HuH-7.5 (cell line): Measurements from ENCODE around the gene RHBDD3.

Experiments
- DNase-seq: peaks from one replicate; pipeline ENCODE4 v3.0.0; 2011; ENCODE audit warnings: low spot score

RHBDD3 gene

DNA sequence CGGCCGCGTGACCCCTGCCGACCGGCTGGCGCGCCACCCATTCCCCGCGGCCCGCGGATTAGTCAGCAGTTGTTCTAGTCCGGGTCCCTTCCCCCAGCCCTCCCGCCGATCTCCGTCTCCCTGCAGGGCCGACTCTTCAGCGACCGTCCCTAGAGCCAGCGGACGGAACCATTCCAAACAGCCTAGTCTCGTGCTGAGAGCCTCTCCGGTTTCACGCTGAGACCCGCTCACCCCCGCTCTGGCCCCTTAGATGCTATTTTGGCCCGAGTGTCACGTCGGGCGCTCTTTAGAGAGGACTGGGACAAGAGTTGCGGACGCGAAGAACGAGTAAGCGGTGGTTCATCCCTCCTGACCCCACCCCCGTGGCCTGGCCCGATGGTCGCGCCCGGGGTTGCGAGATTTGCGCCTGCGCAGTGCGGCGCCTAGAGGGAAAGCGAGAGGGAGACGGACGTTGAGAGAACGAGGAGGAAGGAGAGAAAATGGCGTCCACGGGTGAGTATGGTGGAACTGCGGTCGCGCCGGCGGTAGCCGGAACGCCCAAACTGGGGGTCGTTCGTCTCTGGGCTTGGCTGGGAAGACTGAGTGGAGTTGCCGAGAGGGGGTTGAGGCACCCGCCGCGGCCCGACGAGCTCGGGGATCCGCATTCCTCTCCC, at the start of gene RHBDD3, which contains the start of gene EWSR1:
Gene RHBDD3 (minus strand): TSS at position 124 of the 653 bp plus-strand sequence. CDS start 2,355 bp downstream, outside the sequence.
Gene EWSR1 (plus strand): TSS at position 411 of the 653 bp plus-strand sequence. CDS start 69 bp downstream, at position 480.
- DNase-seq = peak; percentile 94

DNA sequence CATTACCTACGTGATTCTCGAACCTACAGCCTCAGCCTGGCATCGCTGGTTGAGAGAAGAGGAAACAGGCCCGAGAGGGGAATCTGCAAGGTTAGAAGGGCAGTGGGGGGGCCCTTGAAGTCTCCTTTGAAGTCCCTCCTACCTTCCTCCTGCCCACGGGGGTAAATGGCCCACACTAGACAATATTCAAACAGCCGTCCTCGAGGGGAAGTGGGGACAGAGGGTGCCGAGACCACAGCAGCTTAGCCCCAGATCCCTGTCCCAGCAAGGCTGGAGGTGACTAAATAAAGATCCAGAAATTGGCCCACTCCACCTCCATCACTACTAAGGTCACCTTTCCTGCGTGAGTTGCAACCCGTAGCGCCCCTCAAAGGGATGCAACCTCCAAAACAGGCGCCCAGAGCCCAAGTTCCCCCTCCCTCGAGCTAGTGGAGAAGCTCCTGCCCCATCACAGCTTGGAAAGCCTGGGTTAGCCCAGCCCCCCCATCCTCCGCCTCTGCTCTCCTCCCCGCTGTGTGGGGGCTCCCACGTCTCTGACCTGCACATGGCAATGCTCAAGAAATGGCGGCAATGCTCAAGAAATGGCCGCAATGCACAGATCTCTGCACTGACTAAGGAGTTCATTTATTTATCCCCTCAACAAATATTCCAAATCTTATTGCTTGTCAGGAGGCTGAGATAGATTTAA, 48.5 kb upstream of the RHBDD3 start:
- DNase-seq = no peak

DNA sequence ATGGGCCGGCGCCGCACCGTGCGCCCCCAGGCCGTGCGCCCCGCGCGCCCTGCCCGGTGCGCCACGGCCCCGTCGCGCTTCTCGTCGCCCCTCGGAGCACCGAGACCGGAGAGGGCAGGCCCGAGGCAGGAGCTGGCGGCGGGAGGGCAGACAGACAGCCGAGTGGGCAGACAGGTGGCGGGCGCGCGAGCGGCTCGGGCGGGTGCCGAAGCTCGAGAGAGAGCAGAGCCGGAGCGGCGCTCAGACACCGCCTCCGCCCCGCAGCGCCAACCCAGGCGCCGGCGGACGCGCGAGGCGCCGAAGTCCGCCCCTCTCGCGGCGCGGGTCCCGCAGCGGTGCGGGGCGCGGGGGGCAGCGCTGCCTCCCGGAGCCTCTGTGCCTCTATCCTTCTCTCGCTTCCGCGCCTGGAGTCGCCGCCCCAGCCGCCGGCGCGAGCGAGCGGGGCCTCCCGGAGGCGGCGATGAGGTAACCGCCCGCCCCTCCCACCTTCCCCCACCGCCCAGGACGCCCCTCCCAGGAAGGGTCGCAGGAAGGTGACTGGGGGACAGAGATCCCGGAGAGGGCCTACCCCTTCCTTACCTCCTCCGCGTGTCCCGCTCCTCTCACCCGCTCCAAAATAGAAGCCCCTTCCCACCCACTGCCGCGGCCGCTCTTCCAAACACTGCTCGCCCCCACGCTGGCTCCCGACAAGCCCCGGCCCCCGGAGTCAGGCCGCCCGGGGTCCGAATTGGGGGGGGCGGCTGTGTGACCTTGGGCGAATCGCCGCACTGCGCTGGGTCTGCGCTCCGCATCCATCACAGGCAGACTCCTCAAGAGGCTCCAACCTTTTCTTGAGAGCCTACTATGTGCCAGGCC, 47.7 kb upstream of the RHBDD3 start, which contains the start of gene RASL10A:
Gene RASL10A (minus strand): TSS at position 412 of the 855 bp plus-strand sequence. CDS start 451 bp downstream, outside the sequence.
- DNase-seq = peak; percentile 91

DNA sequence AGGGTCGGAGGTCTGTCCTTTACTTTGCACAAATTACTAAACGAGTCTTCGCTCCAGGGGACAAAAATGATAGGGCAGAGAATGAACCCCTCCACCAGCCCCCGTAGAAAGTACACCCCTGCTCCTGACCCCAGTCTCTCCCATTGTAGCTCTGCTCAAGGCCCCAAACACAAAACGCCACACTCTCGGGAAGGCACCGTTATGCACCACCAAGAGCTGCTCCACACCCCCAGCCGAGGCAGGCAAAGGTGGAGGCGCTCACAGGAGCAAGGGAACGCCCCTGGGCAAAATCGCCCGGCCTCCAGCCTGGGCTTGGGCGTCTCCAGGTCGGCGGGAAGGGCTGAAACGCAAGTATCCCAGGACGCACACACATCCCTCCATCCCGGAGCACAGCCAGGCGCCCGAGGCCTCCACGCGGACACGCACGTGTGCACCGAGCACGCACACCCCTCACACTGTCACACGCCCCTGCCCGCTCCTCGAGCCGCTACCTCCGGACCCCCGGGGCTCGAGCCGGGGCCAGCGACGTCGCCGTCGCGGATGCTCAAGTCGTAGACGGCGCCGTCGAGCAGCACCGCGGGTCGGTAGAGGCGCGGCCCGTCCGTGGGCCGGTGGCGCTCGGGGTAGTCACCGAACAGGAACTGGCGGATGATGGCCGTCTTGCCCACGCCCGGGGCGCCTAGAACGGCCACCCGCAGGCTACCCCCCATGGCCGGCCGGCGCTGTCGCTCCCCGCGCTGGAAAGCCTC, 46.9 kb upstream of the RHBDD3 start:
- DNase-seq = peak; percentile 89

DNA sequence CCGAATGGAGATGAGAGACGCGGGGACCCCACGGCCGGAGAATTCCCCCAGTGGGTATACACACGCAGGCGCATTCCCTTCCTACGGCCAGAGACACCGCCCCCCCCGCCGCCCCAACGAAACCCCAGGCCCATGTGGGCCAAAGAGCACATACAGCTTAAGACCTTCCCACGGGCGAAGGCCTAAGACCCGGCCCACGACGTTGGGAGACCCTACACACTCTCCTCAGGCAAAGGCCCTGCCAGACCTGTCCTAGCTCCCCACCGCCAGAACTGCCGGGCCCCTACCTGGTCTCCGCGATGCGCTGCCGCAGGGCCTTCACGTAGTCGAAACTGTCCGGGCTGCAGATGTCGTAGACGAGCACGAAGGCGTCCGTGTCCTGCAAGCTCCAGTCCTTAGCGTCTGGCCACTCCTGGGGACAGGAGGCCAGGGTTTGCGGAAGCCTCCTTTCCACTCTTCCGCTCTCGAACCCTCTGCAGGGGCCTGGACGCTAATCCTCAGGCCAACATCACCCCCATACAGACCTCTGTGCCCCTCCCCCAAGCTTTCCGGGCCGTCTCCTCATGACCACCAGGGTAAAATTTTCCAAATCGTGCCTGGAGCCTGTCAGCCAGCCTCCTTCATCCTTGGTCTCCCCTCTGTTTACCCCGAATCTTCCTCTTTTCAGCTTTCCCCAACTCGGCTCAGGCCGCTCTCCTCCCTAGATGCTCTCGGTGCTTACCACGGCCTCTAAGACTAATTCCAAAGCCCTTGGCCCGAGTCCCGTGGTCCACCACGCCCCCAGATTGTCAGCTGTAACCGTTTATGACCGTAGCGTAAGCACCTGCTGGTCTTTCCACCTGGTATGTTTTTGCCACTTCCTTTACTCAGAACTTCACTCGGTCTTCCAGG, 46.0 kb upstream of the RHBDD3 start:
- peak; percentile 76 for DNase-seq

DNA sequence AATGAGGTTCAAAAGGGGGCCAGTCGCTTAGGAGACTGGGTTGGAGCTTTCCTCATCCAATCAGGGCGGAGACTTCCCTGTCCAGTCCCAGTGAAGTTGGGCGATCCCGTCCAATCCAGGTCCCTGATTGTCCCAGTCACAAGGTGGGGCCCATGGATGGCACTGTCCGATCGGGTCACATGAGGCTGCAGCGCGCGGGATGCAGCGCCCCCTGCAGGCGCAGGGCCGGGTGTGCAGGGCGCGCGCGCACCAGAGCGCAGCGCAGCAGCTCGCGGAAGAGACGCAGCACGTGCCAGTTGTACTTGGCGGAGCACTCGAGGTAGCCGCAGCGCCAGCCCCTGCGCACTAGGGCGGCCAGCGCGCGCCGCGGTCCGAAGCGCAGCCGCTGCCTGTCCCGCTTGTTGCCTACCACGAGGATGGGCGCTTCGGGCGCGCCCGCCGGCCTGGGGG, 45.4 kb upstream of the RHBDD3 start:
- peak; percentile 51 for DNase-seq

DNA sequence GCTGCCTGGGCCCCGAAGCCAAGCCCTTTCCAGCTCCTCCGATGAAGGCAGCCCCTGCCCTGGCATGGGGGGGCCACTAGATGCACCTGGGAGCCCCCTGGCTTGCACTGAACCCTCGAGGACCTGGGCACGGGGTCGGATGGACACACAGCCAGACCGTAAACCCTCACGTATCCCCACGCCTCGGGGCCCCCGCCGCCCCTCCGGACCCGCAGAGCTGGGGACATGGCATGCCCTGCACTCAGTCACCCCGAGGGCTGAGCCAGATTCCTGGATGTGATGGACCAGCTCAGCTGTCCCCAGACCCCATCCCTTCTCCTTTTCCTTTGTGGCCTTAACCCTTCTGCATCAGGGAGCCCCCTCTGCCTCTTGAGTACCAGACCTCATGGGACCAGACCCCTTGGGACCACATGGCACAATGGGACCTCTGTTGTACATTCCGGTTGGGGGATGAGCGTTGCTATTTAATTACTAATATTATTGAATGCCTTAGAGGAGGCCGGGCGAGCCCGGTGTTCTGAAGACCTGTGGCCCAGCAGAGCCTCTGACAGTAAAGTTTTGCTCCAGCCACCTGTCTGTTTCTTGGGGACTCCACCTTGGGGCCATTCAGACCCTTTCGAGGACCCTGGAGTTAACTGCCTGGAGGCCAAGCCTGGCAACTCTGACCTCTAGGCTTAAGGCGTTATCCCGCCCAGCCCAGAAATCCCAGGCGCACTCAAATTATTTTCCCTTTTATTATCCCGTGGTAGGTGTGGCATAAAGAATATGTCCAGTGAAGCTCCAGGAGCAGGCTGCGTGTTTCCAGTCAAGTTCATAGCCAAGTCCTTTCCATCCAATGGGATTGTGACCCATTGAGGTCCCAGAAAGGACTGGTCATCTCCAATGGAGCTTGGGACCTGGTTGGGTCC, 44.7 kb upstream of the RHBDD3 start:
- DNase-seq = peak; percentile 49

DNA sequence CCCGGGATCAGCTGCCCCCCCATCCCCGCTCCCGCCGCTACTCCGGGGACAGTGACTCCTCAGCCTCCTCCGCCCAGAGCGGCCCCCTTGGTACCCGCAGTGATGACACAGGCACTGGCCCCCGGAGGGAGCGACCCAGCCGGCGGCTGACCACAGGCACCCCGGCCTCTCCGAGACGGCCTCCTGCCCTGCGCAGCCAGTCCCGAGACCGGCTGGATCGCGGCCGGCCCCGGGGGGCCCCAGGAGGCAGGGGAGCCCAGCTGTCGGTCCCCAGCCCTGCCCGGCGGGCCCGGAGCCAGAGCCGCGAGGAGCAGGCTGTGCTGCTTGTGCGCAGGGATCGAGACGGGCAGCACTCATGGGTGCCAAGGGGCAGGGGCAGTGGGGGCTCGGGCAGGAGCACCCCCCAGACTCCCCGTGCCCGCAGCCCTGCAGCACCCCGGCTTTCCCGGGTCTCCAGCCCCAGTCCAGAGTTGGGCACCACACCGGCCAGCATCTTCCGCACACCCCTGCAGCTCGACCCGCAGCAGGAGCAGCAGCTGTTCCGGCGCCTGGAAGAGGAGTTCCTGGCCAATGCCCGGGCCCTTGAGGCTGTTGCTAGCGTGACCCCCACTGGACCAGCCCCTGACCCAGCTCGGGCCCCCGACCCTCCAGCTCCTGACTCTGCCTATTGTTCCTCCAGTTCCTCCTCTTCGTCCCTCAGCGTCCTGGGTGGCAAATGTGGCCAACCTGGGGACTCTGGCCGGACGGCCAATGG, 43.9 kb upstream of the RHBDD3 start:
- peak; percentile 44 for DNase-seq

DNA sequence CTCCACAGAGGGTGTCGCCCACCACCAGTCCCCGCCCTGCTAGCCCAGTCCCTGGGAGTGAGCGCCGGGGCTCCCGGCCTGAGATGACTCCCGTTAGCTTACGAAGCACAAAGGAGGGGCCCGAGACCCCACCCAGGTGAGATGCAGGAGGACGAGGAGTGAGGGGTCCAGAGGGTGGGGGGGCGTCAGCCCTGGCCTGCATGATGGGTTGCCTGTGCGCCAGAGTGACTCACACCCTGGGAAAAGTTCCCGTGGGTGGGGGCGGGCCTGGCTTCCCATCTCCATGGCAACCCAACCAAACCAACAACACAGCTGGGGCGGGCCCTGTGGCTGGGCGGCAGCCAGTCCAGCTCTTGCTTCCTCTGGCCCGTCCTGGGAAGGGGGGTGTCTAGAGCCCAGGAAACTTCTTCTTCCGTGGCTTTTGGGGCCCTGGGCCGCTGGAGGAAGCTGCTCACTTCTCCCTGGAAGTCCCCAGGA, 43.1 kb upstream of the RHBDD3 start:
- DNase-seq = peak; percentile 93

DNA sequence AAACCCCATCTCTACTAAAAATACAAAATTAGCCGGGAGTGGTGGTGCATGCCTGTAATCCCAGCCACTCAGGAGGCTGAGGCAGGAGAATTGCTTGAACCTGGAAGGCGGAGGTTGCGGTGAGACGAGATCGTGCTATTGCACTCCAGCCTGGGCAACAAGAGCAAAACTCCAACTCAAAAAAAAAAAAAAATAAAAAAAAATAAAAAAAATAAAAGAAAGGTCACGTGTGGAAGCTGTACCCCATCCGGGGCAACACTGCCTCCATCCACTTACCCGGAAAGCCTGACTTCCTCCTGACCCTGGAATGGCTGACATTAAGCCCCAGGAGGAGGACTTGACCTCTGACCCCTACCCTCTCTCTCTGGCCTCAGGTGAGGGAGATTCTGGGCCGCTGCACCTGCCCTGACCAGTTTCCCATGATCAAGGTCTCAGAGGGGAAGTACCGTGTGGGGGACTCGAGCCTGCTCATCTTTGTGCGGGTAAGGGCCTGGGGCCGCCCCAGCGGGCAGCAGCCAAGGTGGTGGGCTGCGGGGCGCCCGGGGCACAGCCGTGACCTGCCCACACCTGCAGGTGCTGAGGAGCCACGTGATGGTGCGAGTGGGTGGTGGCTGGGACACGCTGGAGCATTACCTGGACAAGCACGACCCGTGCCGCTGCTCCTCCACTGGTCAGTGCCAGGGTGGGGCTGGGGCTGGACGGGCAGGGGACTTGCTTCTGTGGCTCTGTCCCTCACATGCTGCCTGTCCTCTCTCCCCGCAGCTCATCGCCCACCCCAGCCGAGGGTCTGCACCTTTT, 42.5 kb upstream of the RHBDD3 start:
- DNase-seq = no peak

DNA sequence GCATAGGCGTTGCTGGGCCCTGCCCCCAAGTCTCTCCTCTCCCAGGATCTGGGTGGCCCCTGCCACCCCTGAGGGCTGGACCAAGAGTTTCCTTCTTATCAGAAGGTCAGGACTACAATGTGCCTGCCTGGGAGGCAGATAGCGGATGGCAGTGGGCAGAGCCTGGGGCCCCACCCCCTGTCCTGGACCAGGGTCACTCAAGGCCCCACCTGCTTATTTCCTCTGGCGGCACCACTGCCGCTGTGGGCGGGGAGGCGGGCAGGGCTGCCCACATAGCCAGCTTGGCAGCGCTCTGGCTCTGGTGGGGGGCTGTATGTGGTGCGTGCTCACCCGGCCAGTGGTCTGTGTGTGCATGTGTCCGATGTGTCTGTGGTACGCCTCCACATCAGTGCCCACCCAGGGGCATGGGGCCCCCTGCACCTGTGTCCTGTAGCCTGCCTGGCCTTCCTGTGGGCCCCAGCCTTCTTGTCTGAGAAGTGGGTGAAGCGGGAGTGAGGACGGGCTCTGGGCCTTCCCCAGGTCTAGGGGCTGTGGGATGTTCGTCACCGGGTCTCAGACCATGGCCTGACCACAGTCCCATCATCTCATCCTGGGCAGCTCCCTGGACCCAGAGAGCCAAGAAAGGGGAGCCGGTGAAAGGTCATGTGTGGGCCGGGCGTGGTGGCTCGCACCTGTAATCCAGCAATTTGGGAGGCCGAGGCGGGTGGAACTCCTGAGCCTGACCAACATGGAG, 41.7 kb upstream of the RHBDD3 start:
- DNase-seq = no peak

DNA sequence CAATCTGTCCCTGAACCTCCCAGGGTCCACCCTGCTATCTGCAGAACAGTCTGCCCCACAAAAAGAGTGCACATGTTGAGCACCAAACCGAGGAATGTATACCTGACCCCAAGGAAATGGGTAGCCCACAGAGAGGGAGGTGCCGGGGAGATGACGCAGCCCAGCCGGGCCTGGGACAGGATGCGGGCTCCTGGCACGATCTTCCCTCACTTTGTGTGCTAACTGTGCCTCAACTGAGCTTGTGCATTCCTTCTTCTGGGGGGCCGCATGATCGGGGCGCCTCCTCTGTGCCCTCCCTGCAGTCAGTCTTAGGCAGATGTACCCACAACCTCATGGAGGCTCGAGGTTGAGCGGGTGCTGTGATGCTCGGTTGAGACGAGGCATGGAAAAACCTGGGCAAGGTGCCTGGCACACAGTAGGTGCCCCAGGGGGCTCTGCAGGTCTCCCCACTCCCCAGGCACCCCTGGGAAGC, 41.0 kb upstream of the RHBDD3 start:
- DNase-seq = no peak

DNA sequence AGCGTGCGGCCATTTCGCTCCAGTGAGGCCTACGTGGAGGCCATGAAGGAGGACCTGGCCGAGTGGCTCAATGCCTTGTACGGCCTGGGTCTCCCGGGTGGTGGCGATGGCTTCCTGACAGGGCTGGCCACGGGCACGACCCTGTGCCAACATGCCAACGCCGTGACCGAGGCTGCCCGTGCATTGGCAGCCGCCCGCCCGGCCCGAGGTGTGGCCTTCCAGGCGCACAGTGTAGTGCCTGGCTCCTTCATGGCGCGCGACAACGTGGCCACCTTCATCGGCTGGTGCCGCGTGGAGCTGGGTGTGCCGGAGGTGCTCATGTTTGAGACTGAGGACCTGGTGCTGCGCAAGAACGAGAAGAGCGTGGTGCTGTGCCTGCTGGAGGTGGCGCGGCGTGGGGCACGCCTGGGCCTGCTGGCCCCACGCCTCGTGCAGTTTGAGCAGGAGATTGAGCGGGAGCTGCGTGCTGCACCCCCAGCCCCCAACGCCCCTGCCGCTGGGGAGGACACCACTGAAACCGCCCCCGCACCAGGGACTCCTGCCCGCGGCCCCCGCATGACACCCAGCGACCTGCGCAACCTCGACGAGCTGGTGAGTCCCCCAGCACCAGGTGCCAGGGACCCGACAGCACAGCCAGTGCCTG, 40.5 kb upstream of the RHBDD3 start:
- DNase-seq = no peak

DNA sequence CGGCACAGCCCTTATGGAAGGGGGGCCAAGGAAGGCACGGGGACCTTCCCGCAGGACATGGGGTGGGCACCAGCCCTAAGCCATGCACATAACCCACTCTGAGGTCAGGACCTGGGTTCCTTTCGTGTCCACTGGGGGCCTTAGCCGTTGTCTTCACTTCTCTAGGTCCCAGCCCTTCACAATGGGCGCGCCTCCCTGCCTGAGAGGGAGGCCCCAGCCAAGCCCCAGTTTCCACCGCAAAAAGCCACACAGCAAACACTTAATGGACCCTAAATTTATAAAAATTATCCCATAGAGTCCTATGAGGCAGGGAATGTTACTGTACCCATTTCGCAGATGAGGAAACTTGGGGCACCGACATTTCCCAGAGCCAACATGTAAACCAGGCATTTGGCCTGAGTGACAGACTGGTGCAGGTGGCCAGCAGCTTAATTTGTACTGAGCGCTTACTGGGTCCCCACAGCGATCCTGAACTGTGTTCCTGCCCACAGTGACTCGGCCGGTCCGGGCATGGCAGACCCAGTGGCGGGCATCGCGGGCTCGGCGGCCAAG, 39.9 kb upstream of the RHBDD3 start:
- DNase-seq = peak; percentile 76

DNA sequence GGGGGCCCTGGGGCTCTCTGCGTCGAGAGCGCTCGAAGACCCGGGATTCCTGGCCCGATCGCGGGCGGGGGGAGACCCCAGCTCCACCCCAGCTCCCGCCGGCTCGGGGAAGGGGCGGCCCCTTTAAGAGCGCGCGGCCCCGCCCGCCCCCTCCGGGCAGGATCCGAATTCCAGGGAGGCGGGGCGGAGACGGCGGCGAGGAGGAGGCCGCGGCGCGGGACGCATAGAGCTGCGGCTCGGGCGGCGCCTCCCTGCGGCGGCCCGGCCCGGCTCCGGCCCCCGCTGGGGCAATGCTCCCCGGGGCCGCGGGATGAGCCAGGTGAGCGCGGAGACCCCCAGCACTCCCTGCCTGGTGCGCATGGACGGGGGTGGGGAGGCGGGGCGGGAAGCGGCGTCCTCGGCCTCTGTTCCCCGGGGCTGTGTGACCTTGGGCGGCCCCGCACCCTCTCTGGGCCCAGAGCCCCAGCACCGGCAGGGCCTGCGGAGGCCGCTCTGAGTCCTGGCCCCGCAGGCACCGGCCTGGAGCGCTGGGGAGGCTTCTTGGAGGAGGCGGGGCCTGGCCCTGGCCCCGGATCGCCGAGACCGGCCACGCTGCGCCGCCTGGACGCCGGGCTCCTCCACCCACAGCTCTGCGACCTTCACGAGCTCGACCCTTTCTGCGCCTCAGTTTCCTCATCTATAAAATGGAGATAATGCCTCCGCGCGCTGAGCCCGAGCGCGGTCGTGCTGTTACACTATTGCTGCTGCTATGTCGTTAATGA, 39.2 kb upstream of the RHBDD3 start:
- peak; percentile 97 for DNase-seq
